SIG-M5 (cell line): ENCODE results near the gene CNTNAP5.

ENCODE experiments used
- DNase-seq: peaks from one replicate; lab custom pipeline; 2025; lab: John Stamatoyannopoulos, UW

CNTNAP5 gene

GRCh38 chr2:124063596-124063995 lies 38.5 kb downstream of the CNTNAP5 start:
- DNase-seq = no peak

GRCh38 chr2:124065636-124066035 lies 40.5 kb downstream of the CNTNAP5 start:
- DNase-seq = no peak

GRCh38 chr2:124066776-124067175 lies 41.7 kb downstream of the CNTNAP5 start:
- DNase-seq = no peak

GRCh38 chr2:124079045-124079444 lies 54.0 kb downstream of the CNTNAP5 start:
- DNase-seq = no peak

- no peak for DNase-seq
Measured at GRCh38 chr2:124080281-124081153, 55.4 kb downstream of the CNTNAP5 start.

- no peak for DNase-seq
Measured at GRCh38 chr2:124081154-124081716, 56.1 kb downstream of the CNTNAP5 start.

- no peak for DNase-seq
Measured at GRCh38 chr2:124088616-124089015, 63.5 kb downstream of the CNTNAP5 start.

- DNase-seq = no peak
Measured at GRCh38 chr2:124091721-124092120, 66.6 kb downstream of the CNTNAP5 start.

- DNase-seq = no peak
Measured at GRCh38 chr2:124092651-124093050, 67.6 kb downstream of the CNTNAP5 start.

- no peak for DNase-seq
Measured at GRCh38 chr2:124104914-124105313, 79.8 kb downstream of the CNTNAP5 start.

GRCh38 chr2:124112206-124112605 lies 87.1 kb downstream of the CNTNAP5 start:
- no peak for DNase-seq

- no peak for DNase-seq
Measured at GRCh38 chr2:124112966-124113365, 87.9 kb downstream of the CNTNAP5 start.

- DNase-seq = no peak
Measured at GRCh38 chr2:124120246-124120645, 95.2 kb downstream of the CNTNAP5 start.

- DNase-seq = no peak
Measured at GRCh38 chr2:124121106-124121505, 96.0 kb downstream of the CNTNAP5 start.

- no peak for DNase-seq
Measured at GRCh38 chr2:124121760-124122275, 96.7 kb downstream of the CNTNAP5 start.

GRCh38 chr2:124122340-124122739 lies 97.3 kb downstream of the CNTNAP5 start:
- DNase-seq = no peak

- DNase-seq = no peak
Measured at GRCh38 chr2:124131276-124131675, 106.2 kb downstream of the CNTNAP5 start.

- no peak for DNase-seq
Measured at GRCh38 chr2:124136110-124136509, 111.0 kb downstream of the CNTNAP5 start.

GRCh38 chr2:124138076-124138475 lies 113.0 kb downstream of the CNTNAP5 start:
- DNase-seq = no peak

- DNase-seq = no peak
Measured at GRCh38 chr2:124145982-124146381, 120.9 kb downstream of the CNTNAP5 start.

- no peak for DNase-seq
Measured at GRCh38 chr2:124147552-124147951, 122.5 kb downstream of the CNTNAP5 start.

- DNase-seq = no peak
Measured at GRCh38 chr2:124149571-124149970, 124.5 kb downstream of the CNTNAP5 start.

GRCh38 chr2:124151691-124152090 lies 126.6 kb downstream of the CNTNAP5 start:
- DNase-seq = no peak
